Activated naive CD8-positive, alpha-beta T cell treated with anti-CD3 and anti-CD28 coated beads for 36 hours (primary cell): ENCODE data around the gene KLC3. TPM values are rescaled to one million over a fixed set of nuclear protein-coding genes. Genes with fewer than 3 reads are reported as not detected.
"Not testable (repeated sequence)": the region's sequence is repeated elsewhere in the genome, so short reads cannot be mapped to it uniquely, and the experiment has no call there.

Experiments
- DNase-seq: peaks from one replicate; pipeline ENCODE4 v3.0.0; 2021
- H3K27ac Mint-ChIP-seq: one replicate; pipeline ENCODE4 v1.8.0; 2022; ENCODE audit warnings: mild to moderate bottlenecking, moderate library complexity, mixed read lengths
- H3K27me3 Mint-ChIP-seq: one replicate; pipeline ENCODE4 v1.8.0; 2022; ENCODE audit warnings: mild to moderate bottlenecking, mixed read lengths
- H3K36me3 Mint-ChIP-seq: one replicate; pipeline ENCODE4 v1.8.0; 2021; ENCODE audit warnings: mild to moderate bottlenecking, mixed read lengths
- H3K4me1 Mint-ChIP-seq: one replicate; pipeline ENCODE4 v1.8.0; 2021; ENCODE audit warnings: mixed read lengths
- H3K4me3 Mint-ChIP-seq: one replicate; pipeline ENCODE4 v1.8.0; 2022; ENCODE audit warnings: mild to moderate bottlenecking, moderate library complexity, mixed read lengths
- H3K9me3 Mint-ChIP-seq: one replicate; pipeline ENCODE4 v1.8.0; 2022; ENCODE audit warnings: mixed read lengths
- total RNA-seq, 2 experiments: library from RNA; stranded (reverse); gene quantifications; one replicate each; pipeline ENCODE4 v1.2.3, GENCODE V29; 2021

Gene KLC3
- total RNA-seq, 2 experiments from 2014 or later: not detected

DNA sequence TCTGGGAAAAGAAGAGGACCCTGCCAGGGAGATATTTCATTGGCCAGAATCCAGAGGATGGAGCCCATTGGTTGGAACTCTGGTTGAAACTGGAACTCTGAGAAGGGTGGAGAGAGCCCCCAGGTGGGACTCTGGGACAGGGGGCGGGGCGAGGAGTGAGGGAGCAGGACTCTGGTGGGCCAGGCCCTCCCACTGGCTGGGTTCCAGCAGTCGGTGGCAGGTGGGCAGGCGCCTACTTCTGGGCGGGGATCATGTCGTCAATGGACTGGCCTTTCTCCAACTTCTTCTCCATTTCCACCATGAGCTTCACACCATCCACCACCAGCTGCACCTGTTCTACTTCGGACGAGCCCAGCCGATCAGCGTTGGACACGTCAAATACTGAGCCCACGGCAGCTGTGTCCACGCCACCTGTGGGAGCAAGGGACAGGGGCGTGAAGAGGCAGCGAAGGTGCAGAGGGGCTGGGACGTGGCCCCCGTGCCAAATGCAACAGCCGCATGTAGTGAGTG is 34.0 kb upstream of the KLC3 start:
- Mint-ChIP-seq H3K36me3 (no peaks in the 10 kb centered on the region), H3K4me3 (no peak overlapping the region), H3K27ac (no peak overlapping the region), H3K27me3 (peaks cover 4% of the 10 kb centered on the region), H3K4me1 (no peaks in the 10 kb centered on the region), H3K9me3 (no peaks in the 10 kb centered on the region)
- DNase-seq: no peak

- DNase-seq: no peak
- Mint-ChIP-seq H3K27ac (no peak overlapping the region), H3K27me3 (peaks cover 5% of the 10 kb centered on the region), H3K36me3 (no peaks in the 10 kb centered on the region), H3K4me1 (no peaks in the 10 kb centered on the region), H3K4me3 (no peak overlapping the region), H3K9me3 (no peaks in the 10 kb centered on the region)
Observed at GRCh38 chr19:45307361-45307760, 33.2 kb upstream of the KLC3 start.

- not testable (repeated sequence) for H3K4me1 Mint-ChIP-seq, H3K4me3 Mint-ChIP-seq, H3K27ac Mint-ChIP-seq, H3K9me3 Mint-ChIP-seq, DNase-seq, H3K36me3 Mint-ChIP-seq
- peaks cover 15% of the 10 kb centered on the region for H3K27me3 Mint-ChIP-seq
Observed at GRCh38 chr19:45309322-45309721, 31.2 kb upstream of the KLC3 start.

DNA sequence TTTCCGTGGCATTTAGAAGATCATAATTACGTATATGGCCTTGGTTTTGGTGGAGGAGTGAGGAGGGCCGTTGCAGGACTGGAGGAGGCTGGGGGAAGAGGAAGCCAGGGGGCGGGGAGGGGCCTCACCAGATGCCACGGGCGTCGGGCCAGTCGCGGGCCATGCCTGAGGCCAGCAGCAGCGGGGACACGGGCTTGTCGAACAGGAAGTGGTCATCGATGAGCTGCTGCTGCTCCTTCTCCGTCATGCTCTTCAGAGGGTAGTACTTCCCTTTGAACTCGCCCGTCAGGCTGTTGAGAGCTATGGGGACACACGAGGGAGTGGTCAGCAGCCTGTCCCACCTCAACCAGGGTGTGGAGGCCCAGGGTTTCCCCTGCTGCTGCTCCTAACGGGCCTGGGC is 28.9 kb upstream of the KLC3 start:
- no peak overlapping the region for H3K27ac Mint-ChIP-seq
- H3K36me3 Mint-ChIP-seq: no peaks in the 10 kb centered on the region
- H3K4me1 Mint-ChIP-seq: no peaks in the 10 kb centered on the region
- no peak overlapping the region for H3K4me3 Mint-ChIP-seq
- no peaks in the 10 kb centered on the region for H3K9me3 Mint-ChIP-seq
- H3K27me3 Mint-ChIP-seq: peaks cover 24% of the 10 kb centered on the region
- no peak for DNase-seq

GRCh38 chr19:45312285-45312684 is 28.3 kb upstream of the KLC3 start:
- not testable (repeated sequence) for H3K4me1 Mint-ChIP-seq, H3K4me3 Mint-ChIP-seq, H3K9me3 Mint-ChIP-seq, H3K27ac Mint-ChIP-seq, H3K36me3 Mint-ChIP-seq, DNase-seq
- H3K27me3 Mint-ChIP-seq: peaks cover 28% of the 10 kb centered on the region

- Mint-ChIP-seq H3K4me1 (no peaks in the 10 kb centered on the region), H3K27me3 (peaks cover 38% of the 10 kb centered on the region), H3K36me3 (no peaks in the 10 kb centered on the region), H3K27ac (no peak overlapping the region), H3K4me3 (no peak overlapping the region), H3K9me3 (no peaks in the 10 kb centered on the region)
- no peak for DNase-seq
Observed at GRCh38 chr19:45314708-45315245, 25.8 kb upstream of the KLC3 start.

GRCh38 chr19:45315304-45315703 is 25.2 kb upstream of the KLC3 start:
- H3K4me3 Mint-ChIP-seq: no peak overlapping the region
- H3K27ac Mint-ChIP-seq: no peak overlapping the region
- no peaks in the 10 kb centered on the region for H3K4me1 Mint-ChIP-seq
- no peaks in the 10 kb centered on the region for H3K9me3 Mint-ChIP-seq
- no peaks in the 10 kb centered on the region for H3K36me3 Mint-ChIP-seq
- no peak for DNase-seq
- peaks cover 38% of the 10 kb centered on the region for H3K27me3 Mint-ChIP-seq

GRCh38 chr19:45320997-45321775 is 19.4 kb upstream of the KLC3 start:
- no peak overlapping the region for H3K4me3 Mint-ChIP-seq
- H3K27me3 Mint-ChIP-seq: peaks cover 55% of the 10 kb centered on the region
- no peak for DNase-seq
- no peaks in the 10 kb centered on the region for H3K4me1 Mint-ChIP-seq
- no peaks in the 10 kb centered on the region for H3K36me3 Mint-ChIP-seq
- H3K27ac Mint-ChIP-seq: no peak overlapping the region
- H3K9me3 Mint-ChIP-seq: no peaks in the 10 kb centered on the region

GRCh38 chr19:45321848-45322247 is 18.7 kb upstream of the KLC3 start:
- no peaks in the 10 kb centered on the region for H3K36me3 Mint-ChIP-seq
- no peak for DNase-seq

DNA sequence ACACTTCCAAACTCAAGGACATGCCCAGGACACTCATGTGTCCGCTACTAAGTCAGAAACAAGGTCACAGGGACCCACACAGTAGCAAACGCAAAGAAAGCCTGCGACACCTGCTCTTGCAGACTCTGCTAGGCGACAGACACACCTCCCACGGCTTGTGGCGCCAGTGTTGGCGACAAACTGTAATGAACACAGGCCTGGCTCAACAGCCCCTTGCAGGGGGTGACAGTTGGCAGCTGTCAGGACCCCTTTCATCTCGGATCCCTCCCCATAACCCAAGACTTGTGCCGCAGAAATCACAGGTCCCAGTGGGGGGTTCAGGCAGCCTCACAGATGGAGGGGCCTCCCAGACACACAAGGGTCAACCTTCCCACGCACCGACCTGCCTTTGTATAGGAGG is 18.2 kb upstream of the KLC3 start:
- H3K36me3 Mint-ChIP-seq: no peaks in the 10 kb centered on the region
- H3K9me3 Mint-ChIP-seq: no peaks in the 10 kb centered on the region
- no peak for DNase-seq
- H3K4me1 Mint-ChIP-seq: peaks cover 3% of the 10 kb centered on the region
- no peak overlapping the region for H3K27ac Mint-ChIP-seq
- no peak overlapping the region for H3K4me3 Mint-ChIP-seq
- H3K27me3 Mint-ChIP-seq: peaks cover 51% of the 10 kb centered on the region

More at GRCh38 chr19:45321848-45322247, 18.7 kb upstream of the KLC3 start:
- Mint-ChIP-seq H3K27ac (no peak overlapping the region), H3K4me3 (no peak overlapping the region), H3K27me3 (peaks cover 53% of the 10 kb centered on the region), H3K4me1 (peaks cover 3% of the 10 kb centered on the region), H3K9me3 (no peaks in the 10 kb centered on the region)

DNA sequence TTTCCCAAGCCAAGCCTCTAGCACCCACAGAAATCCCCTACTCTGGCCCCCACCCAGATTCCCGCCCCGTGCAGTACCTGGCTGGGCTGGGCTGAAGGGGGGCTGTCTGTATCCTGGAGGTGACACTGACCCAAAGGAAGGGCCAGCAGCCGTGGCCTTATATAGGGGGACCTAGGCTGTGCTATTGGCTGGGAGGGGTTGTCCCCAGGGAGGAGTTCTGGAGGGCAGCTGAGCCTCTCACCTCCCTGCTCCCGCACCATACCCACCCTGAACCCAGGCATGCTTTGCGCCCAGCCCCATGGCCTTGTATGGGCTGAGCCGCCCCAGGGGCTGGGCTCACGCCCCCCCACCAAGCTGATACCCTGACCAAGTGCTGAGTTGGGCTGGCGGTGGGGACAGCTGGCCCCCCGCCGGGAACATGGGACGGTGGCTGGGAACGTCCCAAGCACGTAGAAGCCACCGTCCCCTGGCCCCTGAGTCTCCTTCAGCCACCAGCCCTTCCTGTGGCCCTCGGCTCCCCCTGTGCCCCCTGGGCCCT is 17.7 kb upstream of the KLC3 start, which contains the start of gene CKM:
CKM (minus strand) TSS at position 132 of the 538 bp plus-strand sequence. CDS start 3,162 bp downstream, outside the sequence.
- peaks cover 3% of the 10 kb centered on the region for H3K4me1 Mint-ChIP-seq
- no peaks in the 10 kb centered on the region for H3K36me3 Mint-ChIP-seq
- no peak within 1 kb of the TSS for H3K27ac Mint-ChIP-seq
- peaks cover 46% of the 10 kb centered on the region for H3K27me3 Mint-ChIP-seq
- H3K9me3 Mint-ChIP-seq: no peaks in the 10 kb centered on the region
- DNase-seq: no peak
- no peak within 1 kb of the TSS for H3K4me3 Mint-ChIP-seq

- Mint-ChIP-seq H3K27ac (no peak overlapping the region), H3K4me3 (no peak overlapping the region), H3K4me1 (peaks cover 3% of the 10 kb centered on the region), H3K9me3 (no peaks in the 10 kb centered on the region), H3K27me3 (peaks cover 48% of the 10 kb centered on the region), H3K36me3 (no peaks in the 10 kb centered on the region)
- no peak for DNase-seq
Observed at GRCh38 chr19:45323671-45324081, 16.9 kb upstream of the KLC3 start.

DNA sequence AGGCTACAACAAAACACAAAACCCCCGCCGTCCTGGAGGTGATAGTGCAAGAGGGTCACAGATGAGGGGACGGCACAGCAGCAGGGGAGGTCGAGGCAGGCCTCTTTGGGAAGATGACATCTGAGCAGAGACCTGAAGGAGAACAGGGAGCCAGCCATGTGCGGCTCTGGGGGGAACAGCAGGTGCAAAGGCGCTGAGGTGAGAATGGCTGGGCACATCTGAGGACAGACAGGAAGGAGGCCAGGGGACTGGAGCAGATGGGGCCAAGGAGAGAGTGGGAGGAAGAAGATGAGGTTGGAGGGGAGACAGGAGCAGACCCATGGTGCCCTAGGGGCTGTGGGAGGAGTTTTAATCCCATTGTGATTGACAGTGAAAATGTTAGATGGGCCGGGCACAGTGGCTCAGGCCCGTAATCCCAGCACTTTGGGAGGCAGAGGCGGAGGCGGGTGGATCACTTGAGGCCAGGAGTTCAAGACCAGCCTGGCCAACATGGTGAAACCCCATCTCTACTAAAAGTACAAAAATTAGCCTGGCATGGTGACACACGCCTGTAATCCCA is 16.1 kb upstream of the KLC3 start:
- no peak for DNase-seq
- Mint-ChIP-seq H3K4me1 (peaks cover 3% of the 10 kb centered on the region), H3K27me3 (peaks cover 54% of the 10 kb centered on the region), H3K36me3 (no peaks in the 10 kb centered on the region), H3K4me3 (no peak overlapping the region), H3K9me3 (no peaks in the 10 kb centered on the region), H3K27ac (no peak overlapping the region)

DNA sequence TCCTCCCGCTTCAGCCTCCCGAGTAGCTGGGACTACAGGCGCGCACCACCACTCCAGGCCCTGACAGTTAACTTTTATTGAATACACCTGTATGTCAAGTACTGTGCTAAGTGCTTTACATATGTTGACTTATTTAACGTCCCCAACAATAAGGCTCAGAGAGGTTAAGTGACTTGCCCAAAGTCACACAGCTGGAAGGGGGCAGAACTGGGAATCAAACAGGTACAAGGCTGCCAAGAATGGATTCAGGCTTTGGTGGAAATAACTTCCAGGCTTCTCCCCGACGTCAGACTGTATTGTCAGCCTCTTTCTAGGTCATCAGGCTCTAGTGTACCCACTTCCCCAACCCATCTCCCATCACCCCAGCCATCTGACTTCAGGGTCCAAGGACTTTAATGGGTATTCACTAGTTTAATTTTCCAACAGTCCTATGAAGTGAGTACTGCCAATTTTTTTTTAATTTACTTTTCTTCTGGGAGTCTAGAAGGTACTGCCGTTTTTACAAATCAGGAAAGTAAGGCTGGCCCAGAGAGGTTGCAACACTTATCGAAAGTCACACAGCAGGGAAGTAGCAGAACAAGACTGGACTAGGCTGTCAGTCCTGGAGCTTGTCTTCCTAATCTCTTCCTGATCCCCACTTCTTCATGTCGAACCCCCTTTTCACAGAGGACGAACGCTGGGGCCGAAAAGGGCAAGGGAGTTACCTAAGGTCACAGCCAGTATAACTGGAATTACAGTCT is 13.0 kb upstream of the KLC3 start:
- H3K27ac Mint-ChIP-seq: no peak overlapping the region

GRCh38 chr19:45331411-45331810 is 9.1 kb upstream of the KLC3 start:
- DNase-seq: no peak
- Mint-ChIP-seq H3K4me3 (no peak overlapping the region), H3K27ac (no peak overlapping the region), H3K4me1 (peaks cover under 1% of the 10 kb centered on the region), H3K36me3 (no peaks in the 10 kb centered on the region), H3K27me3 (peaks cover 20% of the 10 kb centered on the region), H3K9me3 (no peaks in the 10 kb centered on the region)

More for the DNA sequence above, 13.0 kb upstream of the KLC3 start:
- H3K27me3 Mint-ChIP-seq: peaks cover 47% of the 10 kb centered on the region
- H3K9me3 Mint-ChIP-seq: no peaks in the 10 kb centered on the region
- DNase-seq: no peak
- H3K4me3 Mint-ChIP-seq: no peak overlapping the region
- H3K36me3 Mint-ChIP-seq: no peaks in the 10 kb centered on the region
- H3K4me1 Mint-ChIP-seq: peaks cover 3% of the 10 kb centered on the region
